GM12878 (cell line): ENCODE results near the gene ATG9A. TPM values are rescaled to one million over a fixed set of nuclear protein-coding genes. Genes with fewer than 3 reads are reported as not detected.

ENCODE experiments used
- CHD4 ChIP-seq: fragments of 200-600 bp; sonication (generic); IDR thresholded peaks from 2 replicates; pipeline ENCODE4 v1.6.1; 2016; ENCODE audit warnings: mild to moderate bottlenecking
- FOXK2 ChIP-seq: fragments of 450-650 bp; IDR thresholded peaks from 2 replicates; pipeline ENCODE4 v1.6.1; 2017; ENCODE audit warnings: mild to moderate bottlenecking, moderate library complexity
- LARP7 ChIP-seq: fragments of 450-650 bp; IDR thresholded peaks from 2 replicates; pipeline ENCODE4 v1.6.1; 2017; ENCODE audit warnings: mild to moderate bottlenecking
- NFIC ChIP-seq: IDR thresholded peaks from 2 replicates; pipeline ENCODE4 v1.6.1; 2012; ENCODE audit warnings: low read depth, mild to moderate bottlenecking, inconsistent platforms, low read length, moderate library complexity
- ZNF207 ChIP-seq: fragments of 450-650 bp; IDR thresholded peaks from 2 replicates; pipeline ENCODE4 v1.6.1; 2014; ENCODE audit warnings: antibody characterized with exemption, mild to moderate bottlenecking, borderline replicate concordance
- polyA plus RNA-seq, 11 experiments: library from polyadenylated mRNA; depleted of rRNA in 4 of 11; unstranded in 6 of 11; stranded (reverse) in 5 of 11; fragments of >200 nt; fragmentation: Nextera tagmentation in 4 of 11; fragmentation: Illumina TruSeq in 1 of 11; extraction: Ambion mirVana in 4 of 11; extraction: Trizol in 1 of 11; gene quantifications; 1 replicate in 1 of 11; 2 replicates in 10 of 11; pipeline versions ENCODE4 v1.2.1 to v1.2.3, GENCODE V29; 2011 to 2016; ENCODE audit warnings: inconsistent platforms in 2 of 11, missing spikeins in 2 of 11, low read depth in 1 of 11
- total RNA-seq, 4 experiments: library from RNA; depleted of rRNA in 3 of 4; stranded (reverse); fragments of >200 nt in 3 of 4; fragmentation: Illumina TruSeq in 1 of 4; extraction: Trizol in 1 of 4; gene quantifications; 2 replicates each; pipeline versions ENCODE4 v1.2.1 to v1.2.3, GENCODE V29; 2013 to 2021
- TF ChIP-seq, protein P1 (sequence below): fragments of 450-650 bp; IDR thresholded peaks from 2 replicates; pipeline ENCODE4 v1.6.1; 2016; ENCODE audit warnings: mild to moderate bottlenecking
- TF ChIP-seq, protein P2 (sequence below): fragments of 450-650 bp; IDR thresholded peaks from 2 replicates; pipeline ENCODE4 v1.6.1; 2016; ENCODE audit warnings: mild to moderate bottlenecking, moderate library complexity, borderline replicate concordance
- TF ChIP-seq, protein P3 (sequence below): fragments of 450-650 bp; formaldehyde crosslinking; IDR thresholded peaks from 2 replicates; pipeline ENCODE4 v1.4.0; 2022; ENCODE audit warnings: mild to moderate bottlenecking, moderate library complexity

The ATG9A gene
- total and polyA plus RNA-seq, 10 of the 15 experiments (the other 5 are each of a cell fraction or from before 2014, with no cell fraction given) = 0.16 to 37.5 (median 14.6) TPM; not detected in 1

DNA sequence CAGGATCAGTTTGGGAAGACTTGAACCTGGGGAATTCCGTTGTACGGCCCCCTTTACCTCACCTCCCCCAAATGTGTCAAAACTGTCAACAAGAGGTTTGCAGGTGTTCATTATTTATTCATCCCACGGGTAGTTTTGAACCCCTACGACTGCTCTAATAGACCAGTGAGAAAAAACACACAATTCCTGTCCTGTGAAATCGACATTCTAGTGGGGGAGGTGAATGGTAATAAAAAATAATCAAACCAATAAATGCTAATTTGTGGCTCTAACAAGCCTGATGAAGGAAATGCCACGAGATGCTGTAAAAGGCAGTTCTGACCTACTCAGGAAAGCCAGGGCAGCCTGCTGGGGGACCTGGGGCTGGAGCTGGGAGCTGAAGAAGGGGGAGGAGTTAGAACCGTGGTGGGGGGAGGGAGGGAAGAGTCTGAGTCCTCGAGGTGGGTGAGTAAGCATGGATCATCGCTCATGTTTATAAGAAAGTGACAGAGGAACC, 49.3 kb upstream of the ATG9A start (continued):
- TF ChIP-seq, protein P1, sequence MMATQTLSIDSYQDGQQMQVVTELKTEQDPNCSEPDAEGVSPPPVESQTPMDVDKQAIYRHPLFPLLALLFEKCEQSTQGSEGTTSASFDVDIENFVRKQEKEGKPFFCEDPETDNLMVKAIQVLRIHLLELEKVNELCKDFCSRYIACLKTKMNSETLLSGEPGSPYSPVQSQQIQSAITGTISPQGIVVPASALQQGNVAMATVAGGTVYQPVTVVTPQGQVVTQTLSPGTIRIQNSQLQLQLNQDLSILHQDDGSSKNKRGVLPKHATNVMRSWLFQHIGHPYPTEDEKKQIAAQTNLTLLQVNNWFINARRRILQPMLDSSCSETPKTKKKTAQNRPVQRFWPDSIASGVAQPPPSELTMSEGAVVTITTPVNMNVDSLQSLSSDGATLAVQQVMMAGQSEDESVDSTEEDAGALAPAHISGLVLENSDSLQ = peak; percentile 89
- TF ChIP-seq ZNF207 (no peak), CHD4 (no peak), LARP7 (no peak), FOXK2 (peak; percentile 85), NFIC (peak; percentile 61; the same call in 1 of the 2 replicates)
- TF ChIP-seq, protein P2, sequence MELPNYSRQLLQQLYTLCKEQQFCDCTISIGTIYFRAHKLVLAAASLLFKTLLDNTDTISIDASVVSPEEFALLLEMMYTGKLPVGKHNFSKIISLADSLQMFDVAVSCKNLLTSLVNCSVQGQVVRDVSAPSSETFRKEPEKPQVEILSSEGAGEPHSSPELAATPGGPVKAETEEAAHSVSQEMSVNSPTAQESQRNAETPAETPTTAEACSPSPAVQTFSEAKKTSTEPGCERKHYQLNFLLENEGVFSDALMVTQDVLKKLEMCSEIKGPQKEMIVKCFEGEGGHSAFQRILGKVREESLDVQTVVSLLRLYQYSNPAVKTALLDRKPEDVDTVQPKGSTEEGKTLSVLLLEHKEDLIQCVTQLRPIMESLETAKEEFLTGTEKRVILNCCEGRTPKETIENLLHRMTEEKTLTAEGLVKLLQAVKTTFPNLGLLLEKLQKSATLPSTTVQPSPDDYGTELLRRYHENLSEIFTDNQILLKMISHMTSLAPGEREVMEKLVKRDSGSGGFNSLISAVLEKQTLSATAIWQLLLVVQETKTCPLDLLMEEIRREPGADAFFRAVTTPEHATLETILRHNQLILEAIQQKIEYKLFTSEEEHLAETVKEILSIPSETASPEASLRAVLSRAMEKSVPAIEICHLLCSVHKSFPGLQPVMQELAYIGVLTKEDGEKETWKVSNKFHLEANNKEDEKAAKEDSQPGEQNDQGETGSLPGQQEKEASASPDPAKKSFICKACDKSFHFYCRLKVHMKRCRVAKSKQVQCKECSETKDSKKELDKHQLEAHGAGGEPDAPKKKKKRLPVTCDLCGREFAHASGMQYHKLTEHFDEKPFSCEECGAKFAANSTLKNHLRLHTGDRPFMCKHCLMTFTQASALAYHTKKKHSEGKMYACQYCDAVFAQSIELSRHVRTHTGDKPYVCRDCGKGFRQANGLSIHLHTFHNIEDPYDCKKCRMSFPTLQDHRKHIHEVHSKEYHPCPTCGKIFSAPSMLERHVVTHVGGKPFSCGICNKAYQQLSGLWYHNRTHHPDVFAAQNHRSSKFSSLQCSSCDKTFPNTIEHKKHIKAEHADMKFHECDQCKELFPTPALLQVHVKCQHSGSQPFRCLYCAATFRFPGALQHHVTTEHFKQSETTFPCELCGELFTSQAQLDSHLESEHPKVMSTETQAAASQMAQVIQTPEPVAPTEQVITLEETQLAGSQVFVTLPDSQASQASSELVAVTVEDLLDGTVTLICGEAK = peak; percentile 36; the same call in 1 of the 2 replicates
- TF ChIP-seq, protein P3, sequence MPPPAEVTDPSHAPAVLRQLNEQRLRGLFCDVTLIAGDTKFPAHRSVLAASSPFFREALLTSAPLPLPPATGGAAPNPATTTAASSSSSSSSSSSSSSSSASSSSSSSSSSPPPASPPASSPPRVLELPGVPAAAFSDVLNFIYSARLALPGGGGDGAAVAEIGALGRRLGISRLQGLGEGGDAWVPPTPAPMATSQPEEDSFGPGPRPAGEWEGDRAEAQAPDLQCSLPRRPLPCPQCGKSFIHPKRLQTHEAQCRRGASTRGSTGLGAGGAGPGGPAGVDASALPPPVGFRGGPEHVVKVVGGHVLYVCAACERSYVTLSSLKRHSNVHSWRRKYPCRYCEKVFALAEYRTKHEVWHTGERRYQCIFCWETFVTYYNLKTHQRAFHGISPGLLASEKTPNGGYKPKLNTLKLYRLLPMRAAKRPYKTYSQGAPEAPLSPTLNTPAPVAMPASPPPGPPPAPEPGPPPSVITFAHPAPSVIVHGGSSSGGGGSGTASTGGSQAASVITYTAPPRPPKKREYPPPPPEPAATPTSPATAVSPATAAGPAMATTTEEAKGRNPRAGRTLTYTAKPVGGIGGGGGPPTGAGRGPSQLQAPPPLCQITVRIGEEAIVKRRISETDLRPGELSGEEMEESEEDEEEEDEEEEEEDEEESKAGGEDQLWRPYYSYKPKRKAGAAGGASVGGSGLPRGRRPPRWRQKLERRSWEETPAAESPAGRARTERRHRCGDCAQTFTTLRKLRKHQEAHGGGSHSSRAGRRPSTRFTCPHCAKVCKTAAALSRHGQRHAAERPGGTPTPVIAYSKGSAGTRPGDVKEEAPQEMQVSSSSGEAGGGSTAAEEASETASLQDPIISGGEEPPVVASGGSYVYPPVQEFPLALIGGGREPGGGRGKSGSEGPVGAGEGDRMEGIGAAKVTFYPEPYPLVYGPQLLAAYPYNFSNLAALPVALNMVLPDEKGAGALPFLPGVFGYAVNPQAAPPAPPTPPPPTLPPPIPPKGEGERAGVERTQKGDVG = no peak
